ENCODE results near the gene SLC45A2.

Gene SLC45A2

DNA sequence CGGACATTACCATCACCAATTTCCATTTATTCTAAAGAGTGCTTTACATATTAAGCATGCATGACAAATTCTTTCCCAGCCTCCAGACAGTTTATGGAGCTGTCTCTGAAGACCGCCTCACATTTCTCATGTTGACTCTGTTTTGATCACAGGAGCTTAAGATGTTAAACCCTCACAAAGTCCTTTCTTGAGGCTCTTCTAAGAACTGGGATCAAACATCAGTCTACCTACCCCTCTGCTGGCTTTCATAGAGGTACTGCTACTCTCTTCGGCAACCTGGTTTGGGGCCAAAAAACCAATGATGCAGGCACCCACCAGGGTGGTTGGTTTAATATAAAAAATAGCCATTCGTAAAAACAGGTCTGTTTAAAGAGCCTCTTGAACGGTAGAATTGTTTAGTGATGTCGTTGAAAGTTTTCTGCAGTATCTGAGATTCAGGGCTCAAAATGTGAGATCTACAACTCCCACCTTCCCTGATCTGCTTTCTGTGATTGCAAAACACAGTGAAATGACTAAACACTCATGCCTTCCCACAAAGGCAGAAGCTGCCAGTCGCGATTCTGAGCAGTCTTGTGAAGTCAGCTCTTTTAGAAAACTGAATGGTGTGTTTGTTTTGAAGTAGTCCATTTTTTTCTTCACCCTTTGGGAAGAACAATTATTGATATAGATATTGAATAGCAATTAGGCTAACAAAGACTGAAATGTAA, 44.8 kb downstream of the SLC45A2 start:
- no peak overlapping the region for H2AFZ ChIP-seq (ENCODE audit: low read depth)
- no peak overlapping the region for H3K9ac ChIP-seq
- no peaks in the 10 kb centered on the region for H3K27me3 ChIP-seq (ENCODE audit: insufficient read depth, low read depth)
- no peaks in the 10 kb centered on the region for H3K4me1 ChIP-seq (ENCODE audit: low read depth, poor library complexity, severe bottlenecking)
- no peaks in the 10 kb centered on the region for H3K36me3 ChIP-seq (ENCODE audit: insufficient read depth)
- no peak overlapping the region for H3K27ac ChIP-seq
- TF ChIP-seq, protein P1, sequence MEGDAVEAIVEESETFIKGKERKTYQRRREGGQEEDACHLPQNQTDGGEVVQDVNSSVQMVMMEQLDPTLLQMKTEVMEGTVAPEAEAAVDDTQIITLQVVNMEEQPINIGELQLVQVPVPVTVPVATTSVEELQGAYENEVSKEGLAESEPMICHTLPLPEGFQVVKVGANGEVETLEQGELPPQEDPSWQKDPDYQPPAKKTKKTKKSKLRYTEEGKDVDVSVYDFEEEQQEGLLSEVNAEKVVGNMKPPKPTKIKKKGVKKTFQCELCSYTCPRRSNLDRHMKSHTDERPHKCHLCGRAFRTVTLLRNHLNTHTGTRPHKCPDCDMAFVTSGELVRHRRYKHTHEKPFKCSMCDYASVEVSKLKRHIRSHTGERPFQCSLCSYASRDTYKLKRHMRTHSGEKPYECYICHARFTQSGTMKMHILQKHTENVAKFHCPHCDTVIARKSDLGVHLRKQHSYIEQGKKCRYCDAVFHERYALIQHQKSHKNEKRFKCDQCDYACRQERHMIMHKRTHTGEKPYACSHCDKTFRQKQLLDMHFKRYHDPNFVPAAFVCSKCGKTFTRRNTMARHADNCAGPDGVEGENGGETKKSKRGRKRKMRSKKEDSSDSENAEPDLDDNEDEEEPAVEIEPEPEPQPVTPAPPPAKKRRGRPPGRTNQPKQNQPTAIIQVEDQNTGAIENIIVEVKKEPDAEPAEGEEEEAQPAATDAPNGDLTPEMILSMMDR (conservative IDR thresholded peaks at IDR 0.05; ENCODE audit: low read depth, low read length), result no peak
- no peak overlapping the region for H3K4me2 ChIP-seq
- H3K79me2 ChIP-seq (ENCODE audit: insufficient read depth, low read depth), result no peaks in the 10 kb centered on the region
- no peaks in the 10 kb centered on the region for H4K20me1 ChIP-seq (ENCODE audit: insufficient read depth)
- no peak overlapping the region for H3K4me3 ChIP-seq (IDR thresholded peaks at IDR 0.05; ENCODE audit: insufficient read depth, low read depth, low read length)

DNA sequence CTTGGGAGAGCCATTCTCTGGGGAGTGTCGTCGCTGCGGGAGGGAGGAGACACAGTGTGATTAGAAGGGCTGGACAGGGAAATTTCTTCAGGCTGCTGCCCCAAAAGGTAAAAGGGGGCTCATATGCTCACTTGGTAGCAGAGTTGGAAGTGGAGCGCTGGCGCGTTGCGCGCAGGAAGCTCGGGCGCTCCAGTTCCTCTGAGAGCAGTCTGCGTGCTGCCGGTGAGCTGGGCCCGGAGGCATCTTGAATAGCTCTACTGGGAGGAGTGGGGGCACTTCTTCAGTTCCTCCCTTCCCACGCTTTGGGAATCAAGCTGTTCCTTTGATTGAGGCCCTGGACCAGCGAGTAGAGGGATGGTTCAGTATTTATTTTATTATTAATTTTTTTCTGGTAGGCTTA, 45.6 kb downstream of the SLC45A2 start:
- Histone ChIP-seq H3K4me3 (IDR thresholded peaks at IDR 0.05; ENCODE audit: insufficient read depth, low read depth, low read length) (no peak overlapping the region), H2AFZ (ENCODE audit: low read depth) (no peak overlapping the region), H3K9ac (no peak overlapping the region), H4K20me1 (ENCODE audit: insufficient read depth) (no peaks in the 10 kb centered on the region), H3K79me2 (ENCODE audit: insufficient read depth, low read depth) (no peaks in the 10 kb centered on the region), H3K4me1 (ENCODE audit: low read depth, poor library complexity, severe bottlenecking) (no peaks in the 10 kb centered on the region), H3K36me3 (ENCODE audit: insufficient read depth) (no peaks in the 10 kb centered on the region), H3K27ac (no peak overlapping the region), H3K4me2 (no peak overlapping the region), H3K27me3 (ENCODE audit: insufficient read depth, low read depth) (no peaks in the 10 kb centered on the region)
- TF ChIP-seq, protein P1 (conservative IDR thresholded peaks at IDR 0.05; ENCODE audit: low read depth, low read length), result no peak

DNA sequence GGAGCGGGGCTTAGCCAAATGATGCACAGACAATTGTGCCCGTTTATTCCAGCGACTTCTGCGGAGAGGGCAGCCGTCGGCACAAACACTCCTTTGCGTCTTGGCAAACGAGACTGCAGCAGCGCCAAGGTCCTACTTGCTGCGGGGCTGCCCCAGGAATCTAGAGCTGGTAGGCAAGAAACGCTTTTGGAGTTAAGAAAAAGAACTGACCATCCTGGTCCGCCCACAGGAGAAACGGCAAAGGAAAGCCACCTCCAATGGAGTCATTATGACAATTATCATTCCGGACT, 46.0 kb downstream of the SLC45A2 start:
- no peak overlapping the region for H3K4me3 ChIP-seq (IDR thresholded peaks at IDR 0.05; ENCODE audit: insufficient read depth, low read depth, low read length)
- no peak overlapping the region for H3K4me2 ChIP-seq
- H3K36me3 ChIP-seq (ENCODE audit: insufficient read depth), result no peaks in the 10 kb centered on the region
- H3K27me3 ChIP-seq (ENCODE audit: insufficient read depth, low read depth), result no peaks in the 10 kb centered on the region
- H3K9ac ChIP-seq, result no peak overlapping the region
- TF ChIP-seq, protein P1 (conservative IDR thresholded peaks at IDR 0.05; ENCODE audit: low read depth, low read length), result no peak
- no peaks in the 10 kb centered on the region for H4K20me1 ChIP-seq (ENCODE audit: insufficient read depth)
- H2AFZ ChIP-seq (ENCODE audit: low read depth), result no peak overlapping the region
- H3K4me1 ChIP-seq (ENCODE audit: low read depth, poor library complexity, severe bottlenecking), result no peaks in the 10 kb centered on the region
- no peak overlapping the region for H3K27ac ChIP-seq
- H3K79me2 ChIP-seq (ENCODE audit: insufficient read depth, low read depth), result no peaks in the 10 kb centered on the region

DNA sequence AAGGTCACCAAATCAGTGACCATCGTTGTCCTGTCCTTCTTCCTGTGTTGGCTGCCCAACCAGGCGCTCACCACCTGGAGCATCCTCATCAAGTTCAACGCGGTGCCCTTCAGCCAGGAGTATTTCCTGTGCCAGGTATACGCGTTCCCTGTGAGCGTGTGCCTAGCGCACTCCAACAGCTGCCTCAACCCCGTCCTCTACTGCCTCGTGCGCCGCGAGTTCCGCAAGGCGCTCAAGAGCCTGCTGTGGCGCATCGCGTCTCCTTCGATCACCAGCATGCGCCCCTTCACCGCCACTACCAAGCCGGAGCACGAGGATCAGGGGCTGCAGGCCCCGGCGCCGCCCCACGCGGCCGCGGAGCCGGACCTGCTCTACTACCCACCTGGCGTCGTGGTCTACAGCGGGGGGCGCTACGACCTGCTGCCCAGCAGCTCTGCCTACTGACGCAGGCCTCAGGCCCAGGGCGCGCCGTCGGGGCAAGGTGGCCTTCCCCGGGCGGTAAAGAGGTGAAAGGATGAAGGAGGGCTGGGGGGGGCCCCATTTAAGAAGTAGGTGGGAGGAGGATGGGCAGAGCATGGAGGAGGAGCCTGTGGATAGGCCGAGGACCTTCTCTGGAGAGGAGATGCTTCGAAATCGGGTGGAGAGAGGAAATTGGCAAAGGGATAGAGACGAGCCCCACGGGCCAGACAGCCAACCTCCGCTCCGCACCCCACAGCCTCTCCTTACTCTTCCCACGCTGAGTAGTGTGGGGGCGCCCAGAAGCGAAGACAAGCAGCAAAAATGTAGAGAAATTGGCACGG, 46.6 kb downstream of the SLC45A2 start:
- Histone ChIP-seq H3K36me3 (ENCODE audit: insufficient read depth) (no peaks in the 10 kb centered on the region), H3K27me3 (ENCODE audit: insufficient read depth, low read depth) (no peaks in the 10 kb centered on the region), H3K4me1 (ENCODE audit: low read depth, poor library complexity, severe bottlenecking) (no peaks in the 10 kb centered on the region), H2AFZ (ENCODE audit: low read depth) (no peak overlapping the region), H3K27ac (no peak overlapping the region), H3K4me2 (no peak overlapping the region), H3K79me2 (ENCODE audit: insufficient read depth, low read depth) (no peaks in the 10 kb centered on the region), H3K9ac (no peak overlapping the region), H3K4me3 (IDR thresholded peaks at IDR 0.05; ENCODE audit: insufficient read depth, low read depth, low read length) (no peak overlapping the region), H4K20me1 (ENCODE audit: insufficient read depth) (no peaks in the 10 kb centered on the region)
- TF ChIP-seq, protein P1 (conservative IDR thresholded peaks at IDR 0.05; ENCODE audit: low read depth, low read length), result no peak

Measured in KMS-11 (cell line).